ENCODE data around the gene CBX8.

Gene CBX8

DNA sequence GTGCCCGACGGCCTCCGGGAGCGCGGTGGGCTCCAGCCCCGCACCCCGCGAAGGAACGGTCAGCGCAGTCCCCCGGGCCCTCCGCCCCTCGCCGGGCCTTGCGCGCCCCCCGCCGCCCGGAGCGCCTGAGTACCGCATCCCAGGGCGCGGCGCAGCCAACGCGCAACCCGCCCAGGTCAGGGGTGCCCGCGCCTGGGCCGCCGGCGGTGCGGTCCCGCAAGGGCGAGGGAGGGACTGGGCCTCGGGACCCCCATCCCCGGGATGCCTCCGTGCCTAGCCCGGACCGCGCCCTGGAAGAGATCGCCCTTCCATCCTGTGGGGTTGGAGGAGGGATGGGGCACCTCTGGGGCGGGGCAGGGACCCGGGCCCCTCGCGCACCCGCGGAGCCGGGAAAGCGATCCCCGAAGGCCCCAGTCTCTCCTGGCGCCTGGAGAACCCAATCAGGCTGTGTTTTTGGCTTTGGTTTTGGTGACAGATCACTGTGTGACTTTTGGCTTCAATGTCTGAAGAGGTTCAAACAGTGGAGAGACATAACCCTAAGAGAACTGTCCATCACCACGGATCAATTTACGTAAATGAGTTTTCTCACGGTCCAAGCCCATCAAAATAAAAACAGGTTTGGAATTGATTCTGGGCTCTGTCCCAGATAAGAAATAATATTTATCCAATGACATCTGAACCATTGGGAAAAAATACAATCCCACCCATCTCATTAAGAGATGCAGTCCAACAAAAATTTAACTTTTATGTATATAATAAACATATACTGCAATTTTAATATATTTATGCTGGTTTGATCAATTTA is 48.4 kb downstream of the CBX8 start:
- no peak for DNase-seq

DNA sequence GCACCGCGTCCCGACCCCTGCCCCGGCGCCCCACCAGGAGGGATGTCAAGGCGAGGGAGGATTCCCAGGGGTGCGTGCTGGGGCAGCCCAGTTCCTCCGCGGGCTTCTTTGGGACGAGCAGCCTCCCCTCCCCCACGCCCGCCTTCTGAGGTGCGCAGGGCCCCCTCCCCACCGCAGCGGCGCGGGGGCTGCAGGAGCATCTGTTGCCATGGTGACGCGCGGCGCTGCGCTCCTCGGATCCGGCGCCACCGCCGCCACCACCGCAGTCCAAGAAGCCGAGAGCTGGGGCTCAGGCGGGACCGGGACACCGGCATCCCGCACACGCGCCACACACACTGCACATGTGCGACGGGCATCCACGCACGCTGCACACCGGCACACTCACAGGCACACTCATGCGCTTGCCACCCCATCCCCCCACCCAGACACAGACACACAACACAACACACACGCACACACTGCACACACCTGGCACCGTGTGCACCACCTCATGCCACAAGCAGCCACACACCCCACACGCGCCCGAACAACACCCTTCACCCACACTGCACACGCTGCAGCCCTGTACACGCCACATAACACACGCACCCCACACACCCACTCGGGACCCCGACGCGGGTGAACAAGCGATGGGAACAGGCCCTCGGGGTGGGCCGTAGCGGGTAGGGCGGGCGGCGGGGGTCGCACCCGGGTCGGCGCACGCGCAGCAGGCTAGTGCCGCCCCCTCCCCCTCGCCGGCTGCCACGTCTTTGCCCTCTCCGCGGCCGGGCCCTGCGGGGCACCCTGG is 49.2 kb downstream of the CBX8 start:
- DNase-seq = peak; percentile 56

DNA sequence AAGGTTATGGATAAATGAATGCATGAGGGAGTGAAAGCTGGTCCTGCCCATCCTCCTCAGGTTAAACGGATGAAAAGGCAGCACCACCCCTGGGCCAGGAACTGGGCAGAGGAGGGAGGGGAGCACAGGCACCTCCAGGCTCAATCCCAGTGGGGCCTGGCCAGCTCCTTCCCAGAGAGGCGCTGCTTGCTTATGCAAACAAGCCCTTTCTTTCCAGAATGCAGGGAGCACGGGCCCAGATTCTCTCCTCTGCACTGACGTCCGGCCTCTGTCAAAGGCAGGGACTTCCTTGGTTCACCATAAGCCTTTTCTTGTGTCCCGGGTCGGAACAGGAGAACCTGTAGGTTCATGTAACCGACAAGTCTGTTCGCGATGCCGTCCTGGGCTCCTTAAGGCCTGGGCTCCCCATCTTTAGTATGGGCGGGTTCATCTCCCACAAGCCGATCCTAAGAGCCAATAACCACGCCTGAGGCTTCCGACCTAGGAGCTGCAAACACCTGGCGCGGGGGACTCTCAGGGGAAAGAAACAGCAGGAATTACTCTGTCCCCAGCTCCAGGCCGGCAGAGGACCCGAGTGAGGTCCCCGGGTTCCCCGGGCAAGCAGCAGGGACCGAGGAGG is 49.9 kb downstream of the CBX8 start:
- no peak for DNase-seq

DNA sequence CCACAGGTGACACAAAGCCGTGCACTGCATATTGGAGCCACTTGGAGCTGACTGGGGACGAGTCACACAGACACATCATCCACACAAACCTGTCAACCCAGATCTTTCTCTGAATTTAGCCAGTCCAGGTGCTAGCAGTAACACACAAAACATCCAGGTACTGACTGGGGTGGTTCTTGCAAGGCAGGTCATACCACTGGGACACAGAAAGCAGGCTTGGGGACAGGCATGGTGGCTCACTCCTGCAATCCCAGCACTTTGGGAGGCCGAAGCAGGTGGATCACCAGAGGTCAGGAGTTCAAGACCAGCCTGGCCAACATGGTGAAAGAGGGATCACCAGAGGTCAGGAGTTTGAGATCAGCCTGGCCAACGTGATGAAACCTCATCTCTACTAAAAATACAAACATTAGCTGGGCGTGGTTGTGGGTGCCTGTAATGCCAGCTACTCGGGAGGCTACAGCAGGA is 51.2 kb downstream of the CBX8 start:
- DNase-seq = no peak

DNA sequence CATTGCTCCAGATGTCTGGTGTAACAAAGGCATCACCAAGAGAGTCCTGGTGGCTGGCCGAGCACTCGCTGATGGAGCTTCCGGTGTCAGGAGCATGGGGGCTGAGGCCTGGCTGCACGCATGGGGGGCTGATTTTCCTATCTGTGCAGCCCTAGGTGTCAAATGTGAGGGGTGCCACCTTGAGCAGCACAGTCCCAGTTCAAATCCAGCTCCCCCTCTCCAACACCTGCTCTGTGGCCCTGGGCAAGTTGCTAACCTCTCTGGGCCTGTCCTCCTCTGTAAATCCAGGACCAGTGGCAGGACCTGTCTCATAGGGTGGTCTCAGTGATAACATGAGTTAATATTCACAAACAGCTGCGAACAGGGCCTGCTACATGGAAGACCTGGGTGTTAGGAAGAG is 53.3 kb downstream of the CBX8 start:
- no peak for DNase-seq

DNA sequence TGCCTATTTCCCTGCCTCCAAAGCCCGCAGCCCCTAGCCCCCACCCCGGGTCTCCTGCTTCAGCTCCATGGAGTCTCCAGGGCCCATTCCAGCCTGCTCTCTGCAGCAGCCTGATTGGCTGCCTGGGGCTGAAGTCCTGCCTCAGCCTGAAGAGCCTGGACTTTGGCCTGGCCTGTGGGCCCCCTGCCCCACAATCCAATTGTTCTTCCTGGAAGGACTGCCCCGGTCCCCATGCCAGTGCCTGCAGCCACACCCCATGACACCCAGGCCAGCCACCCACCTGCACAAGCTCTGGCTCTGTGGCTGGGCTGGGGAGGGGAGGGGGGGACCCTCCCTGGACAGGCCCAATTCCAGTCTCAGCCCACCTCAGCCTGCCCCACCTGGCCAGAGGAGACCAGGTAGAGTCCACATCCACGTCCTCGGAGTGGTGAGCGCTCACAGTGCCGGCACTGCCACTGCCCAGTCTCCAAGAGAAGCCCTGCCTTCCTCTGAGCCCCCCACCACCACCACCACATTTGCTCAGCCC is 53.9 kb downstream of the CBX8 start:
- no peak for DNase-seq

DNA sequence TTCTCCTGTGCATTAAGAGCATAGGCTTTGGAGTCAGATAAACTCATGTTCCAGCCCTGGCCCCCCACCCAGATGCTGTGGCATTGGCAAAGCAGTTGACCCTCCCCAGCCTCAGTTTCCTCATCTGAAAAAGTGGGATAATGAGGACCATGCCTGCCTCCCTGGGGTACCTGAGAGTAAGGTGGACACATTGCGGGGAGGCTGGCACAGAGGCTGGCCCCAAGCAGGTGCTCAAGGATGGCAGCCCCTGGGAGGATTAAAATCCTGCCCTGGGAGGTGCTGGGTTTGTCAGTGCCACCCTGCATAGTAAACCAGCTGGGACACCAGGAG is 54.3 kb downstream of the CBX8 start:
- no peak for DNase-seq

Data from NCI-H1436 (cell line).